Measurements from ENCODE around the gene ELL.

- TF ChIP-seq EZH2 (IDR thresholded peaks at IDR 0.05; ENCODE audit: insufficient read depth, poor library complexity, severe bottlenecking), result no peak
- no peak for TF ChIP-seq EZH2phosphoT487 (IDR thresholded peaks at IDR 0.05; ENCODE audit: insufficient read depth, low read depth)
Measured at GRCh38 chr19:18453269-18454024, 68.4 kb downstream of the ELL start.

Measured in GM23248 (cell line).